Skin epidermis (tissue), 12 donors: Measurements from ENCODE around the gene NPAS3.

Experiments
- H3K27ac ChIP-seq, 21 experiments: fragments of 200-600 bp; sonication (generic) in 11 of 21; one replicate each; pipeline ENCODE4 v1.5.0; 2020; ENCODE audit warnings: mild to moderate bottlenecking in 3 of 21, inconsistent platforms in 2 of 21, moderate library complexity in 2 of 21
- H3K4me3 ChIP-seq, 7 experiments: fragments of 200-600 bp; sonication (generic) in 2 of 7; one replicate each; pipeline ENCODE4 v1.5.0; 2020; ENCODE audit warnings: inconsistent platforms in 2 of 7, mild to moderate bottlenecking in 2 of 7, moderate library complexity in 1 of 7

Gene NPAS3

GRCh38 chr14:33836900-33837577 is 898.4 kb downstream of the NPAS3 start:
- no peak overlapping the region for H3K27ac ChIP-seq
- no peak overlapping the region for H3K4me3 ChIP-seq

- no peak overlapping the region for H3K27ac ChIP-seq
These were observed 899.4 kb downstream of the NPAS3 start for GRCh38 chr14:33837943-33838683.

GRCh38 chr14:33839193-33840076 is 900.8 kb downstream of the NPAS3 start:
- H3K27ac ChIP-seq = no peak overlapping the region
- no peak overlapping the region for H3K4me3 ChIP-seq

More at GRCh38 chr14:33837943-33838683, 899.4 kb downstream of the NPAS3 start:
- no peak overlapping the region for H3K4me3 ChIP-seq

- Histone ChIP-seq H3K4me3 (no peak overlapping the region), H3K27ac (no peak overlapping the region)
These were observed 902.1 kb downstream of the NPAS3 start for GRCh38 chr14:33840797-33841196.

GRCh38 chr14:33842299-33842698 is 903.6 kb downstream of the NPAS3 start:
- Histone ChIP-seq H3K4me3 (no peak overlapping the region), H3K27ac (no peak overlapping the region)

GRCh38 chr14:33844118-33844517 is 905.4 kb downstream of the NPAS3 start:
- Histone ChIP-seq H3K4me3 (no peak overlapping the region), H3K27ac (no peak overlapping the region)

GRCh38 chr14:33846100-33846824 is 907.6 kb downstream of the NPAS3 start:
- H3K27ac ChIP-seq = no peak overlapping the region
- H3K4me3 ChIP-seq = no peak overlapping the region

GRCh38 chr14:33847066-33847465 is 908.4 kb downstream of the NPAS3 start:
- H3K27ac ChIP-seq = no peak overlapping the region
- no peak overlapping the region for H3K4me3 ChIP-seq

GRCh38 chr14:33848009-33848408 is 909.3 kb downstream of the NPAS3 start:
- Histone ChIP-seq H3K27ac (no peak overlapping the region), H3K4me3 (no peak overlapping the region)

GRCh38 chr14:33848706-33849454 is 910.2 kb downstream of the NPAS3 start:
- Histone ChIP-seq H3K27ac (no peak overlapping the region), H3K4me3 (no peak overlapping the region)

GRCh38 chr14:33849455-33849801 is 910.7 kb downstream of the NPAS3 start:
- Histone ChIP-seq H3K27ac (no peak overlapping the region), H3K4me3 (no peak overlapping the region)

GRCh38 chr14:33850826-33851225 is 912.1 kb downstream of the NPAS3 start:
- Histone ChIP-seq H3K4me3 (no peak overlapping the region), H3K27ac (no peak overlapping the region)

- H3K4me3 ChIP-seq = no peak overlapping the region
- no peak overlapping the region for H3K27ac ChIP-seq
These were observed 912.7 kb downstream of the NPAS3 start for GRCh38 chr14:33851366-33851765.

GRCh38 chr14:33851931-33852330 is 913.3 kb downstream of the NPAS3 start:
- H3K27ac ChIP-seq = no peak overlapping the region
- H3K4me3 ChIP-seq = no peak overlapping the region
